HL-60/S4 (cell line): ENCODE measurements around the gene TUBB1.

Source experiments
- in situ Hi-C: fragments of 300-500 bp; cut with MboI; formaldehyde crosslinking; loops from 2 replicates; pipeline ENCODE4 v1.14.3; 2022; ENCODE audit warnings: low sequenced_read_pairs

Gene TUBB1

DNA sequence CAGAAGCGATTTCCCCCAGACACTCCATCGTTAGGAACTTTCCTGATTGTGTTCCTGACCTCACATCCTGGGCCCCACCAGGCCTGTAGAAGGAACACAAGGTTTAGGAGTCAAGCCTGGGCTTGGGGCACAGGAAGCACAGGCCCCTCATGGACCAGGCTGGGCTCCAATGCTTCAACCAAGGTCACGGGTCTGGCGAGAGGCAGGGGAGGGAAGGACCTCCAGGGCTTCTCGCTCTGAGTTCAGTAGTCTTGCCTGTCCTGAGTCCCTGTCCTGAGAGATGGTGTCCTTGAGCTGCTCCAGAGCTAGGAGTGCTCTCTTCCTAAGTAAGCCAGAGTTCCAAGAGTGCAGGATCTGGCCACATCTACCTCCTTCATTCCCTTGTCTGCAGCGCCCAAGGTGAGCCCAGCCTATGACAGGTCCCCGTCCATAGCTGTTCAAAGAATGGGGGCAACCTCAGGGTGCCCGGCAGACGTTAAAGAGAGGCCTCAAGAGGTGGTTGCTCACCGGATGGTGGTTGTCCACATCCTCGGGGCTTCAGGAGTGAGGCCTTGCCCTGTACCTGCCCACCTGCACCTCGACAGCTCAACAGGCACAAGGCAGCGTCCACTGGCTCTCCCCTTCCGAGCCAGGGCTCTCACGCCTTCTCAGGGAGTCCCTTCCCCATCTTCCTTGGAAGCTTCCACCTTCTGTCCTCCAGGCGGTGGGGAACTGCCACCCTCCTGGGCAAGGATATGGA, 1.6 kb upstream of the TUBB1 start:
- in situ Hi-C loops, result no loop called here

DNA sequence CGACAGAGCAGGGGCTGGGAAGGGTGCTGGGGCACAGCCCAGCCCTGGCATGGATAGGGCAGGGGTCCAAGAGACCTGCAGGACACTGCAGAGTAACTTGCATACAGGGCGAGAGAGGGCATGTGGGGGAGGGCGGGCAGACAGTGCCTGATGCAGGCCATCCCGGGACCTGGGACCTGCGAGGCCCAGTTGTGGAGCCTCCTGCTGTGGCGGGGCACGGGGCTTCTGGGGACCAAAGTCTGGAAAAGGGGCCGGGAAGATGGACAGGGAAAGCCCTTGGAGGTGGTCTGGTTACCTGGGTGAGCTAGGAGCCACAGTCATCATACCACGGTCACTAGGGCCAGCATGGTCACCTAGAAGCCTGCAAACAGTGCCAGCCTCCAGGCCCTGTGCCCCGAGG, 412 bp upstream of the TUBB1 start:
- in situ Hi-C loops, result no loop called here

DNA sequence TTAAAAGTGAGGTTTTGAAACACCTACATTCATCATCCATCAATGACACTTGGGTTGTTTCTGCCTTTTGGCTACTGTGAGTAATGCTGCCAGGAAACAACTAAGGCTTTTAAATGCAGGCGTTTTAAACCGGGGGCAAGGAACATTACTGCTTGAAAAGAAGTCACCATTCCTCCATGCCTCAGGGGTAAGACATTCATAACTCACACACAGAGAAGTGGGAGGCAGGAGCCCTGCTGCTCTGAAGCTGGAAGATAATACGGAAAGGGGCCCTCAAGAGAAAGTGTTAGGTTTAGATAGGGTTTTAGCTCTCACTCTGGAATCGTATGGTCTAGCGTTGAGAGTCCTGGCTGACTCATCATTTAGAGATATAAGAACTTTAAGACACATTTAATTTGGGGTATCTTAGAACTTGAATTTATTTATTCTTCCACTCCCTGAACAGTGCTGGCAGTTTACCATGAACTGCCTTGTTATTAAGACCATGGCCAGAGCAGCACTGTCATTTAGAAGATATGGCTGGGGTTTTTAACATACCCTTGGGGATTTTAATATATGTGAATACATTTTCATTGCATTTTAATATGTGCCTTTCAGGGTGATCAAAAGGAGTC, 1.8 kb downstream of the TUBB1 start:
- in situ Hi-C loops, result no loop called here

DNA sequence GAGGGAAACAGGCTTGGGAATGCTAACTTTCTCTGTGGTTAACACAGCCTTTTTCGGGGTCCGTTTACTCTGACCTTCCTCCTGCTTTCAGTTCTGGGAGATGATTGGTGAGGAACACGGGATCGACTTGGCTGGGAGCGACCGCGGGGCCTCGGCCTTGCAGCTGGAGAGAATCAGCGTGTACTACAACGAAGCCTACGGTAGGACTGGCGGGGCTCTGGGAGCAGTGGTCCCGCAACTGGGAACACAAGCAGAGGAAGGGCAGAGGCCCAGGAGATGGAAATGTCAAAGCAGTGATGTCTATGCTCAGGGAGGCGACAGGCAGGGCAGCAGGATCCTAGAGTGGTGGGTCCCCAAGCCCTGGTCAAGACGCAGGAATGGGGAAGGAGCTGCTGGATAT, 3.5 kb downstream of the TUBB1 start:
- in situ Hi-C loops, result no loop called here

DNA sequence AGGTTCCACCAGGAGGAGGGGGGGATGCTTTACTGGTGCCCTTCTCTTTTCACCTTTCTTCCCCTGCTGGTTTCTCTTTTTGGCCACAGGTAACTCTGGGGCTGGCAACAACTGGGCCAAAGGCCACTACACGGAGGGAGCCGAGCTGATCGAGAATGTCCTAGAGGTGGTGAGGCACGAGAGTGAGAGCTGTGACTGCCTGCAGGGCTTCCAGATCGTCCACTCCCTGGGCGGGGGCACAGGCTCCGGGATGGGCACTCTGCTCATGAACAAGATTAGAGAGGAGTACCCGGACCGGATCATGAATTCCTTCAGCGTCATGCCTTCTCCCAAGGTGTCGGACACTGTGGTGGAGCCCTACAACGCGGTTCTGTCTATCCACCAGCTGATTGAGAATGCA, 4.4 kb downstream of the TUBB1 start:
- in situ Hi-C loops, result no loop called here

DNA sequence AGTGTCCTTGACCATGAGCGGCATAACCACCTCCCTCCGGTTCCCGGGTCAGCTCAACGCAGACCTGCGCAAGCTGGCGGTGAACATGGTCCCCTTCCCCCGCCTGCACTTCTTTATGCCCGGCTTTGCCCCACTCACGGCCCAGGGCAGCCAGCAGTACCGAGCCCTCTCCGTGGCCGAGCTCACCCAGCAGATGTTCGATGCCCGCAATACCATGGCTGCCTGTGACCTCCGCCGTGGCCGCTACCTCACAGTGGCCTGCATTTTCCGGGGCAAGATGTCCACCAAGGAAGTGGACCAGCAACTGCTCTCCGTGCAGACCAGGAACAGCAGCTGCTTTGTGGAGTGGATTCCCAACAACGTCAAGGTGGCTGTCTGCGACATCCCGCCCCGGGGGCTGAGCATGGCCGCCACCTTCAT, 4.9 kb downstream of the TUBB1 start:
- in situ Hi-C loops, result no loop called here

DNA sequence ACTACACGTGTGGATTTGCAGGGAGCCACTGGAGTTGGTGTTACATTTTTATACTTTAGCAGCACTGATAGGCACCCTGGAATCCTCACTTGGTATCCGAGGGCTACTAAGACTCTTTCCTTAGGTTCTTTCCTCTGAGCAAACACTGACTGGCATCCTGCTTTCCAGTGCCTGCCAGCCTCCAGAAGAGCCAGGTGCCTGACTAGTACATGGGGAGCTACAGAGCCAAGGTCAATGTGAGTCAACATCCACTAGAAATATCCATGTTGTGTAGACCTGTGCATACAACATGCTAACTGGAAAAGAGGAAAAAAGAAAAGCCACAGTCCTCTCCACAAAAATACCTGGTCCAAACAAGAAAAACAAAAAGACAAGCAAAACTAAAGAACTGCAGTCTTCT, 5.9 kb downstream of the TUBB1 start:
- in situ Hi-C loops, result no loop called here

DNA sequence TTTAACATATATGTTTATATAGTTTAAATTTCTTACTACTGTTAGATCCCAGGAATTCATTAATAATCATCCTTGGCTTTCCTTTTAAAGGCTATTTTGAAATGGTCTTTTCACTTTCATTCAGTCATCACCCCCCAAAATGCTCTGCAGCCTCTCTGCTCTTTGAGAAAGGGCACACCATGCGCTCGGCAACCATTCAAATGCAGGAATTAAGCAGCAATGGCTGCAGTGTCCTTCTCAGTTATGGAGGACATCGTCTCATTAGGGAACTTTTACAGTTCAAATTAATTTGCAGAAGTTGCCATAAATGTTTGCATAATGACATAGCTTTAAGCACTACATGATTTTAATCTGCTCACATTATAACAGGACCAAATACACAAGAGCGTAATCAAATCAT, 6.3 kb downstream of the TUBB1 start:
- in situ Hi-C loops, result no loop called here

DNA sequence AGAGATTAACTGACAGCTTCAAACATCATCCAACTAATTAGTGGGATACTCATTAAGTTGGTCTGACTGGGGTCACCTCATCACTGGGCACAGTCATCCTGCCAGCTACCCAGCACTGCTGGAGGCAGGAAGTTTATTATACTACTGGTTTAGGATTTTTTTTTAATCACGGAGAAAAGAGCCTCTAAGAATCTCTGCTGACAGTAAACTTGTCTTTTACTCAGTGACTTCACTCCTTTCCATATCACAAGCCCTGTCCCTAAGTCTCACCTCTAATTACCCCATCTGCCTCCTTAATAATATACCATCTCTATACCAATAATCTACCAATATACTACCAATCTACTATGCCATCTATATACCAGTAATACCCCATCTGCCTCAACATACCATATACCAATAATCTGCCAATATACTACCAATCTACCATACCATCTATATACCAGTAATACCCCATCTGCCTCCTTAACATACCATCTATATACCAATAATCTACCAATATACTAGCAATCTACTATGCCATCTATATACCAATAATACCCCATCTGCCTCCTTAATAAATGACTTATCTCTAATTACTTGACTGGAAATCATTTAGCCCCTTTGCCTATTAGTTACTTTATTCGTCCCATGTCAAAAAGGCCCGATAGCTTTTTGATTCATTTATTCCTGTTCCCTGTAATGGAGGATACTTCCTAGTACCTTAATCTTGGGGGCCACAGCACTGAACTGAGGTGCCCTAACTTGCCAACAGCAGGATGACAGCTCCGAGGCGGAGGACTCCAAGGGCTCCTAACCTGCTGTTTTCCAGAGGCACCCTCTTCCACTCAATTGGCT, 7.9 kb downstream of the TUBB1 start:
- in situ Hi-C loops, result no loop called here

DNA sequence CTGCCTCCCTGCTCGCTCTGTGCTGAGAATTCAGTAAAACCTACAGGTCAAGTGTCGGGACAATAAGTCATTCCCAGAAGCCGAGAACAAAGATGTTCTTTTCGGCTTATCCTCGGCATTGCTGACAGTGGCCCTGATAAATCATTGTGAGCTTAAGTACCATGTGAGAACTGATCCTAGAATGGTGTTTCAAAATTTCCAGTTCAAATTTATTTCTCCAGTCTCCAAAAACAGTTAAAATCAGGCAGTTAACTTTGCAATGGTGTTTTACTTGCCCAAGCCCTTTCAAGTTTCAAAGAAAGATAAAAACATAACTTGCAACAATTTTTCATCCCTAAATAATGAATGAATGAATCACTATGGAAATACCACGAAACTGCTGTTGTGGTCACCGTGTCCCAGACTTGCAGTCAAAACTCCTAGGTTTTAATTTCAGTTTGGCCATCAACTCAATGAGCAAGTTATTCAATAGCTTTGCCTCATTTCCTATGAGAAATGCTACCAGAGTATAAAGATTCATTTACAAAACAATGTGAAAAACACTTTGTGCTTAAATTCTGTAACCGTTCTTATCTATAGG, 8.6 kb downstream of the TUBB1 start:
- in situ Hi-C loops, result no loop called here

DNA sequence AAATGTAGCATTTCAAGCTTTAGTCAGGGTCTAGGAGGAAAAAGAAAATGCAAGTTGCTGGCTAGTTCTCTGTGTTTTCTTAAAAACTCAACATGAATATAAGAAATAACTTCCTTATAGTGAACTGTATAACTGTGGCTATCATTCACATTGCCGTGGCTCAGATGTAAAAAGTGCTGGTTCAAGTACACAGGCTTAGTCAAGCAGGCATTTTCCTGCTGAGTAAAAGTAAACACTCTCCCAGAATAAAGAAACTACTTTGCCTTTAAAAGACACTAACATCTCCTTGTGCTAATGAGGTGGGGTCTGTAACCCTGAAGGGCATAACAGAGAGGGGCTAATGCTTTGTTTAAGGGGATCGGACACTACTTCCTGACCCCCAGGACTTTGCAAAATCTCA, 9.6 kb downstream of the TUBB1 start:
- in situ Hi-C loops, result no loop called here

DNA sequence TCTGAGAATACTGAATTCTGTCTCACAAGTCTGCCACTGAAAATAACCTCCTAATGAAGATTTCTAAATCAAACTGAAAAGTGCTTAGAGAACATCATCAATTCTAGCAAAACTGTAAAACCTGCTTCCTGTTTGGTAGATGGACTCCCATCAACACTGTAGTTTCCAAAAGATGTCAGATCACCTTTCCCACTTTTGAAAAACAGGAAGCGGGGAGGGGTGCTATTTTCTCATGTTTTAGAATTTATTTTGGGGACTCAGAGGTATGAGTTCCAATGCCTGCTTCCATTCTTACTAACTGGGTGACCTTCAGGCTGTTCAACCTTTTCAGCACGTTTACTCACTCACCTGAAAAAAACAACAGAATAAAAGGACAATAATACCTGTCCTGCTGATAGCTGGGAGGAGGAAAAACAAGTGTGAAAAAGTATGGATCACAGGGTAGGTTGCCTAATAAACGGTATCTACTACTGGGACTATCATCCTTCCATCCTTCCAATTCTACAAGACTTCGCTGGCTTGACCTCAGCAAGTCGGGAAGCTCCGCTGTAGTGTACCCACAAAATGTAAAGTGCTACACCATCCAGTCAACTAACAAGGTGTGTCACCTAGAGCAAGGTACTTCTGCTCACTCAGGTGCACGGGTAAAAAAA, 11.8 kb downstream of the TUBB1 start:
- in situ Hi-C loops, result no loop called here

DNA sequence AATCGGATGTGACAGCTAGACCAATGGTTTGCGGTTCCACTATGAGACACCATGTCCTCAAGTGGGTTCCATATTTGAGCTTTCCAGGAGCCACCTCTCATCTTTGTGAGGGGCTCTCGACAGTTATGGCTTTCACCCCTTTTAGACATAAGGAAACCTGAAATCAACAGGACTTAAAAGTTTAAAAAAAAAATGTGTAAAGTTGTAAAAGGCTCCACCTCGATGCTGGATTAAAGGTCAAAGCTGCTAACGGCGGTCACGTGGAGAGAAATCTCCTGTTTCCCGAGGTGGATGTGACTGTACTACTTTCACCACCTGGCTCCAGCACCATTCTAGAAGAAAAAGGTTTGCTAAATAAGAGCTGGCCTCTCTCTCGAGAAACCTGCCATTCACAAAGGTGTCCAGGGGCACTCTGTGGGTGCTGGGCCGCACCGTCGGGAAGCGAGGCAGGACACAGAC, 12.4 kb downstream of the TUBB1 start:
- in situ Hi-C loops, result no loop called here

DNA sequence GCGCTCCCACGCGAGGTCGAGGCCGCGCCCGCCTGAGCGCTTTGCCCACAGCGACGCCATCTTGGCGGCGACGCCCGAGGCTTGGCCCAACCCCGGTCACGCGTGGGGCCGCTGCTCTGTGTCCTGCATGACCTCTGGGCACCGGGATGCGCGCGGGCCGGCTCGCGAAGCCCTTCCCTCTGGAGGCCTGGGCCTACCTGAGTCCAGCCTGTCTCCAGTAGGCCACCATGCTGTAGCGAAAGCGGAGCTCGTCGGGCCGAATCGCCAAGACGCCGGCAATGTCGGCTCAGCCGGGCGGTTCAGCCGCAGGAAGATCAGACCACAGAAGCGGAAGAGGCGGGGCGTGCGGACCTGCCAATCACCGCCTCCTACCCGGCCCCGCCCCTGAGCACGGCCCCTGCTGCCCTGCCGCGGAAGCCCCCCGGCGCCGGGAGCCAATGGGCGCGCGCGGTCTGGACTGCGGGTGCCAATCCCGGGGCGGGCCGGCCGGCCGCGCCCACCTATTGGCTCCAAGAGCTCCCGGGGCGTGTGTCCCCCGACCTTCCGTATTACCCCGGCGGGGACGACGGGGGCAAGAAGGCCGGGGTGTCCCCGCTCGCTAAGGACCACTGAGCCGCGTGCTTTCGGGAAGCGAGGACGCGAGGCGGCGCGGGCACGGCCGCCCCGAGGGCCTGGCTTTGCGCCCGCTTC, 12.9 kb downstream of the TUBB1 start, which contains the start of gene ATP5F1E:
Gene ATP5F1E, minus strand, starts transcription at position 313 of the 690 bp plus-strand sequence. Its CDS starts 84 bp downstream, at position 229.
- in situ Hi-C loops, result no loop called here

DNA sequence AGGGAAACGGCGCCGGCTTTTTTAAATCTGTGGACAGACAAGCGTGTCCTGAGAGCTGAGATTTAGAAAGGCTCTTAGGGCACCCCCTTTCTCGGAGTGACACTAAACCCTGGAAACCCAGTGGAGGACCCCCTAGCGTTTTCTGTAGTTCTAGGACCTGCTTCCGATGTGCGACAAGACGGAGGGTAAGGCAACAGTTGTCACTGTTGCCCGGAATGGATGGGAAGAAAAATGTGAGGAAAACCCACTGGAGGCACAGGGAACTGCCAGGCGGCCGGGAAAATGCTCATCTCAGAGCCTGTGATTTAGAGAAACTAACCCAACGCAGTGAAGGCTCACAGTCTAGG, 13.5 kb downstream of the TUBB1 start:
- in situ Hi-C loops, result no loop called here

DNA sequence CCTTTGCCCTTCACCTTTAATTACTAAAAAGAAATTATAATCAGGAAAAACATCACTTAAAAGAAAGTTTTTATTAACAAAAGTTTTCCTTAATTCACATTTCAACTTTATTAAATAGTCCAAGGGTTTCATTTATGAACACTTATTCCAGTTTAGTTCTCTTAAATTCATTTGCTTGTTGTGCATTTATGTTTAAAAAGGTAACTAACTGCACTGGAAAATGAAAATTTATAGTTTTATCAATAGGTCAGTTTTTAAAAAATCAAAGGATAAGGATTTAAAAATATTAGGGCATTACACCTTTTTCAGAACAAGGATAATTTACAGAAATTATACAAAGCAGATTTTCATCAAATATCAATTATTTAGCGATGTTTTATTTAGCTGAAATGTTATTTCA, 13.9 kb downstream of the TUBB1 start:
- in situ Hi-C loops, result no loop called here

DNA sequence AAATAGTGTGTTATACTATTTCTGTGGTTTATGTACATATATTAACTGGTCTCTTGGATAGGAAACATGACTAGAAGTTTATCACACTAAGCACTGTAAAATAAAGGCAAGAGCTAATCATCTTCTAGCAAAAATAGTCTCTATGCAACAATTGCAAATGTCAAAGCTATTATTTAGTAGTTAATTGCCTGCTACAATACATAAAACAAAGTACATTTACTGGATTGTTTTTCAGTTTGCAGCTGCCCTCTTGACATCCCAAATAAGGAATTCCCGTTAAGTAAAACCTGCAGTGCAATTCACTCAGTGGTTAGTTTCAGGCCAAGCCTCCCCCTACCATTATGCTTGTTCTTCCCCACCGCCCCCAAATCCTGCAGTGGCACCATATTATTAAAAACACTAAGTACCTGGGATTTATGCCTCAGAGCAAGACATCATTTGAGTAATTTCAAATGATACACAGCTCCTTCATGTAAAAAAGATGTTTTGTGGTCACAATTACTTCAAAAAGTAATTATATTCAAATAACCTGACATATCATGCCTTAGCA, 14.5 kb downstream of the TUBB1 start:
- in situ Hi-C loops, result no loop called here

DNA sequence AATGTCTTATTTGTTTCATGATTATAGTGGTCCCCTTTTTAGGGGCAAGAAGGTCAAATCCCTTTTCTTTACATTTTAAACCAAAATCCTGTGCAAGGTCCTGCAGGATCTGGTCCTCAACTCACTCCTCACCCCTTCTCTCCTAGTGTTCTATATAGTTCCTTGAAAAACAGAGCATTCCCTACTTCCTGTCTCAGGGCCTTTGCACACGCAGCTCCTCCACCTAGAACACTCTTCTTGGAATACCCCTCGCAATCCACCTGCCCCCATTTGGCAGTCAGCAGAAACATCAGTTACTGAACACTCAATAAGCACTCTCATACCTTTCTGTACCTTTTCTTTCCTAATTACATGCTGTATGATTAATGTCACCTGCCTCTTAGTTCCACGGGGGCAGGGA, 16.2 kb downstream of the TUBB1 start:
- in situ Hi-C loops, result no loop called here

DNA sequence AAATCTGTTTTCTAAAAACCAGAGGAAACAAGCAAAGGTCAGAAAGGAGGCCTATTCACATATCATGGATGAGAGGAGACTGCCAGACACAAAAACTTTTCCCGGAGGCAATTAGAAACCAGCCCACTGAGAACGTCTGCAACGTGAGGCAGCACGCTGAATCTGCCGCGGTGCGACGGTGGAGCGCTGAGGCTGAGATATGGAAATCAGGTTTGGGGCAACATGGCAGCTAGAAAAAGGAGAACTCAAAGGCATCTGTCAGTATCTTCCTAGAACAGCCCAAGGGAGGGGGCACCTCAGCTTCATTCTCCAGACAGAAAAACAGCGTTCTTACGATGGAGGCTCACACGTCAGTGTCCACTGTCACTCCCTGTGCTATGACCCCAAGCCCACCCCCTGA, 18.2 kb downstream of the TUBB1 start:
- in situ Hi-C loops, result no loop called here

DNA sequence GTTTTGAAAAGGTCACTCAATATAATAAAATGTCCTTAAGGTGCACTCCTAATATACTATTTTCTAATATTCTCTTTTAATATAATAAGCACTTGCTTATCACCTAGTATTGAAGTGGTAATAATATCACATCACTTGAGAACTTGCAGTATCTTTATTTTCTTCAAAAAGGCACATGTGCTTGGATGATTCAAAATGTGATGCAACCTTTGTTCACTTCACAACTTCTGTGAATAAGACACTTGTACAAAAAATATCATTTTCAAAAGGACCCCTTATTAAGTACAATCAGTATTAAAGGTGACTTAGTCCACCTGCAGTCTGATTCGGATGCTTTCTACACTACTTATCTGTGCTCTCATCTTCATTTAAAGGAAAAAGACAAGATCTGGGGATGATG, 20.0 kb downstream of the TUBB1 start:
- in situ Hi-C loops, result no loop called here
